Thymus (tissue), 14 donors: Measurements from ENCODE around the gene IZUMO1. TPM values are rescaled to one million over a fixed set of nuclear protein-coding genes. Genes with fewer than 3 reads are reported as not detected.
A peak's percentile ranks its signal among the peaks of the same experiment; 100 is the strongest.
"Not testable (repeated sequence)": the region's sequence is repeated elsewhere in the genome, so short reads cannot be mapped to it uniquely, and the experiment has no call there.

Source experiments
- DNase-seq, 9 donors: peaks; one replicate each; pipeline ENCODE4 v3.0.0-alpha.2; 2013; ENCODE audit warnings: low spot score in 9 of 9, low read depth in 6 of 9, missing footprints in 1 of 9
- H3K27ac ChIP-seq, 2 donors: one replicate each; pipeline ENCODE4 v1.5.1; 2013; ENCODE audit warnings: control low read depth in 1 of 2, low read depth in 1 of 2, low read length in 1 of 2, mild to moderate bottlenecking in 1 of 2, moderate library complexity in 1 of 2
- H3K27me3 ChIP-seq, 2 donors: one replicate each; pipeline ENCODE4 v1.5.1; 2013; ENCODE audit warnings: low read length in 1 of 2; ENCODE audit not compliant: control insufficient read depth in 2 of 2, insufficient read depth in 1 of 2
- H3K36me3 ChIP-seq, 2 donors: one replicate each; pipeline ENCODE4 v1.5.1; 2013; ENCODE audit warnings: low read length in 1 of 2, mild to moderate bottlenecking in 1 of 2, moderate library complexity in 1 of 2; ENCODE audit not compliant: control insufficient read depth in 2 of 2, insufficient read depth in 2 of 2
- H3K4me1 ChIP-seq, 2 donors: one replicate each; pipeline ENCODE4 v1.5.1; 2013; ENCODE audit warnings: low read length in 2 of 2; ENCODE audit not compliant: control insufficient read depth in 2 of 2, insufficient read depth in 2 of 2
- H3K4me3 ChIP-seq, 2 donors: one replicate each; pipeline ENCODE4 v1.5.1; 2013; ENCODE audit warnings: low read length in 2 of 2, control low read depth in 1 of 2, mild to moderate bottlenecking in 1 of 2
- H3K9me3 ChIP-seq, 2 donors: one replicate each; pipeline ENCODE4 v1.5.1; 2013; ENCODE audit warnings: low read length in 1 of 2, mild to moderate bottlenecking in 1 of 2; ENCODE audit not compliant: control insufficient read depth in 2 of 2, insufficient read depth in 1 of 2
- WGBS: extraction: QIAGEN DNeasy Blood & Tissue Kit; methylation state at CpG from one replicate; pipeline ENCODE4 v1.1.7; 2013; 5-methylcytosine and 5-hydroxymethylcytosine counted together
- long read RNA-seq, 10 donors: transcript quantifications; one replicate each; lab custom pipeline, GENCODE V29; 2026
- polyA plus RNA-seq: library from polyadenylated mRNA; stranded (reverse); fragments of 200-250 nt; gene quantifications from one replicate; pipeline ENCODE4 v1.2.3, GENCODE V29; 2013
- total RNA-seq: library from RNA; stranded (reverse); fragments of 120-200 nt; gene quantifications from one replicate; pipeline ENCODE4 v1.2.4, GENCODE V29; 2013
- donor health status: healthy.

The IZUMO1 gene
- total RNA-seq, result 0.05 TPM
- 0.18 TPM for polyA plus RNA-seq
- long read RNA-seq, donor 1, result 0 reads
- long read RNA-seq, donor 2, result 0 reads
- long read RNA-seq, donor 3, result 0 reads
- long read RNA-seq, donor 4, result 0 reads
- long read RNA-seq, donor 5, result 0 reads
- long read RNA-seq, donor 6, result 0 reads
- long read RNA-seq, donor 7, result 0 reads
- long read RNA-seq, donor 8, result 0 reads
- long read RNA-seq, donor 9, result 0 reads
- long read RNA-seq, donor 10, result 0 reads

DNA sequence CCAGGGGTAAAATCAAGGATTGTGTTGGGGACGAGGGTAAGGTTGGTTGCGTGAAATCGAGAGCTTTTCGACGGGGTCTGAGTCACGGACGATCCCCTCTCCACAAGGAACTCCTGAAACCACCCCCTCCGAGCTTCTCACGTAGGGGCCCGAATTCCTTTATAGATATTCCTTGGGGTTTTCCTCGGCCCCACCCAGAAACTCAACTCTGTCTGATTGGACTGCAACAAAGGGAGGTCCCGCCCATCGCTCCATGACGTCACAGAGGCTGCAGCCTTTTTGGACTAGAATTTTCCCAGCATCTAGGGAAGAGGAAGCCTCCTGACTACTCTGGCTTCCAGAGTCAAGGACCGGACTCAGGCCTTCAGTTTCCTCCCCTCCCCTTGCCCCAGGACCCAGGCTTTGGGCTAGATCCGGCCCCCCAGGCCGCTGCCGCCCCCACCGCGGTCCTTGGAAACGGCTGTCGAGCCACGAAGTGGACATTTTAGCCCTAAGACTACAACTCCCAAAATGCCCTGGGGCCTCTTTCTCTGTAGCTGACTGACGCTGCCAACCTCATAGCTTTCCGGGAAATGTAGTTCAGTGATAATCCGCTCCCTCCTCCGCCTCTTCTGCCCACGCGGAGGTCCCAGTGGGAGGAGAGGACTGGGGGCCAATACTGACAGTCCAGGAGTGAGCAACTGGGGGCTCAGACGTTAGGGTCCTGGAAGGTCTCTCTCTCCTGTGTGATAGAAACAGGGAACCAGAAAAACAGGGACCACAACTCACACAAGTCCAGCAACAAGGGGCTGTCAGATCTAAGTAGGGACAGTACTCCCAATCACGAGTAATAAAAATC lies at the start of gene IZUMO1:
IZUMO1 (minus strand) TSS at position 172 of the 838 bp plus-strand sequence. CDS start 1,050 bp downstream, outside the sequence.
- WGBS, result 14% methylated on average over 31 of the region's 31 CpGs
- DNase-seq, result peak in 3 of 9 donors; percentile 40 to 70 (median 50)
- peaks cover 0 to 20% of the 10 kb centered on the region in 2 donors for H3K9me3 ChIP-seq
- peaks cover 23 to 86% of the 10 kb centered on the region in 2 donors for H3K27me3 ChIP-seq
- H3K4me3 ChIP-seq, result peak within 1 kb of the TSS in 1 of 2 donors; percentile 6
- H3K36me3 ChIP-seq, result no peaks in the 10 kb centered on the region
- peaks cover under 1 to 17% of the 10 kb centered on the region in 2 donors for H3K4me1 ChIP-seq
- peak within 1 kb of the TSS in 1 of 2 donors; percentile 61 for H3K27ac ChIP-seq

DNA sequence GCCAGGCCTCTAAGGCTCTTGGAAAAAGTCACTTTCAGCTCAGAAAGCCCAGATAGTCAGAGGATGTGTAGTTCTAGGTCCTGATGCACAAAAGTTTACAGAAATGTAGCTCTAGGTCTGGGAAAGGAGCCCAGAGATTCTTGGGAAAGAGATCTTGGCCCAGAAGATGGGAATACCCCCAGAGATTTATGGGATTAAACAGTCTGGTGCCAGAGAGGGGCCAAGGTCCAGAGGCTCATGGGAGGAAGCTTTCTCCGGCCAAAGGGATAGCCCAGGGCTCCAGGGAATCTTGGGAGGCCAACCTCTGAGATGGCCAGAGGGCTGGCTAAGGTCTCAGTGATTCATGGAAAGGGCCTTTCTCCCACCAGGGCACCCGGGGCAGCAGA lies 49.0 kb upstream of the IZUMO1 start:
- Histone ChIP-seq H3K27me3 (no peaks in the 10 kb centered on the region), H3K4me1 (peaks cover 0 to 10% of the 10 kb centered on the region in 2 donors), H3K4me3 (no peak overlapping the region), H3K27ac (peak overlapping the region; percentile 36 to 64), H3K9me3 (no peaks in the 10 kb centered on the region), H3K36me3 (peaks cover 0 to 10% of the 10 kb centered on the region in 2 donors)
- 96% methylated on average over 2 of the region's 2 CpGs for WGBS
- DNase-seq, result no peak

DNA sequence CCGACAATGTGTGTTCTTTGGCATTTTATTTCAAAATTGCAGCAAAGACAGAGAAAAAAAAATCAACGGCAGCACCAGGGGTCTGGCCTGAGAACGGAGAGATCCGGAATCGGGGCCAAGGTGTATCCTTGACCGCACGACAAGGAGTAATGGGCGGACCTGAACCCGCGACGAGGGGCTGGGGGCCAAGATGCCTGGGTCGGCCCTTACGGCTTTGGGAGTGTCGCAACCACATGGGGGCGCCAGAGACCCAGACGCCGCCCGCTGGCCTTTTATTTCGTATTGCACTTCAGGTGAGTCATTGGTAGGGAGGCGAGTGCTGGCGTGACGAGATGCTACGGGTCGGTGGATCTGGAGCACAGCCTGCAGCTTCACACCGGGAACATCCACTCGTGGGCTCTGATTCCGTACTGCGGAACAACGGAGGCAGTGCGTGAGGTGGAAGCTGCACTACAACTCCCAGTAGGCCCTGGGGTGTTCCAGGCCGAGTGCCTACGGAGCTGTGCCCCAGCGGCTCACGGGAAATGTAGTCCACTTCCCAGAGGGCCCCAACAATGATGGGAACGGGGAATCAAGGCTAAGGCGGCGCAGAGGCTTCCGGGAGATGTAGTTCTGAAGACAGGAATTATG lies 48.5 kb upstream of the IZUMO1 start:
- Histone ChIP-seq H3K9me3 (no peaks in the 10 kb centered on the region), H3K27me3 (no peaks in the 10 kb centered on the region), H3K36me3 (peaks cover 0 to 10% of the 10 kb centered on the region in 2 donors), H3K27ac (peak overlapping the region; percentile 53 to 64), H3K4me1 (peaks cover 0 to 10% of the 10 kb centered on the region in 2 donors), H3K4me3 (peak overlapping the region; percentile 58 to 62)
- WGBS, result 4% methylated on average over 38 of the region's 38 CpGs
- DNase-seq, result peak; percentile 83 to 94 (median 88)

DNA sequence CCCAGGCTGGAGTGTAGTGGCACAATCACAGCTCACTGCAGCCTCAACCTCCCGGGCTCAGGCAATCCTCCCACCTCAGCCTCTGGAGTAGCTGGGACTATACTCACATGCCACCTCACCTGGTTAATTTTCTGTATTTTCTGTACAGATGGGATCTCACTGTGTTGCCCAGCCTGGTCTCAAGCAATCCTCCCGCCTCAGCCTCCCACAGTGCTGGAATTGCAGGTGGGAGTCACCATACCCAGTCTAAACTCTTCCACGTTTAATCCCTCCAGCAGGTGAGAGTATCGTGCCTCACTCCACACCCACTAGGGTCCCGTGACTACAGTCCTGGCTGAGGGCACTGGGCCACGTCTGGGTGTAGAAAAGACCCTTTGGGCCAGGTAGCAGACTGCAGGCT lies 47.6 kb upstream of the IZUMO1 start:
- Histone ChIP-seq H3K4me3 (no peak overlapping the region), H3K36me3 (peaks cover 0 to 5% of the 10 kb centered on the region in 2 donors), H3K27ac (no peak overlapping the region), H3K27me3 (no peaks in the 10 kb centered on the region), H3K9me3 (no peaks in the 10 kb centered on the region), H3K4me1 (peaks cover 0 to 10% of the 10 kb centered on the region in 2 donors)
- 95% methylated on average over 6 of the region's 6 CpGs for WGBS
- no peak for DNase-seq

DNA sequence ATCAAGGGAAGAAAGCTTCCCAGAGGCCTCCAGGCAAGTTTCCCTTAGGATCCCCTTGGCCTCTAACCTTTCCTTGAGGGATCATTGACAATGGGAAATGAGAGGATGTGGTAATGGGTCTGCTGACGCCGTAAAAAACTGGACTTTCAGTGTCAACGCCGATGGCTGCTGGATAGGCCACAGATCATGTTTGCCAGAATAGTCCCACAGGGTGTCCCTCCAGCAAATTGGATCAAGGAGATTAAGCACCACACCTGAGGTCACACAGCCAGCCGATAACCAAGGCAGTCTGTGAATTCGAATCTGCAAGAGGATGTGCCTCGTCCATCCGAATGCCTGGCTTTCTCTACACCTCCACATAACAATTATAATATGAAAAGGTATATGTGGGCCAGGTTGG lies 46.6 kb upstream of the IZUMO1 start:
- no peaks in the 10 kb centered on the region for H3K9me3 ChIP-seq
- no peak for DNase-seq
- no peaks in the 10 kb centered on the region for H3K27me3 ChIP-seq
- H3K4me3 ChIP-seq, result no peak overlapping the region
- no peaks in the 10 kb centered on the region for H3K36me3 ChIP-seq
- WGBS, result 80% methylated on average over 8 of the region's 8 CpGs
- H3K4me1 ChIP-seq, result peaks cover 0 to 10% of the 10 kb centered on the region in 2 donors
- H3K27ac ChIP-seq, result no peak overlapping the region

DNA sequence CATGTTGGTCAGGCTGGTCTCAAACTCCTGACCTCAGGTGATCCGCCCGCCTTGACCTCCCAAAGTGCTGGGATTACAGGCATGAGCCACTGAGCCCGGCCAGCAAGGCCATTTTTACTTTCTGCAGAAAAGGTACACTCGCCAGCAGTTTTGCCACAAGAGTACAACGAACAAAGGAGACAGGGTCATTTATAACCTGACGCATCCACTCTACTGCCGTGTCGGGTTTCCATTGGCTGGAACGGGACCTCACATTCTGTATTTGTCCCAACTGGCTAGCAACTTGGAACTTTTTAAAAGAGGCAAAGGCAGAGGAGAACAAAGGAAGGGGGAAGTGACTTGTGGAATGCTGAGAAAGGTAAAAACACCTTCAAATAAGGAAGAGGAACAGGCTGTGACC lies 40.6 kb upstream of the IZUMO1 start:
- H3K4me3 ChIP-seq, H3K4me1 ChIP-seq, H3K27ac ChIP-seq, H3K36me3 ChIP-seq, DNase-seq, H3K27me3 ChIP-seq, H3K9me3 ChIP-seq: not testable (repeated sequence)
- 97% methylated on average over 9 of the region's 9 CpGs for whole genome bisulfite sequencing

DNA sequence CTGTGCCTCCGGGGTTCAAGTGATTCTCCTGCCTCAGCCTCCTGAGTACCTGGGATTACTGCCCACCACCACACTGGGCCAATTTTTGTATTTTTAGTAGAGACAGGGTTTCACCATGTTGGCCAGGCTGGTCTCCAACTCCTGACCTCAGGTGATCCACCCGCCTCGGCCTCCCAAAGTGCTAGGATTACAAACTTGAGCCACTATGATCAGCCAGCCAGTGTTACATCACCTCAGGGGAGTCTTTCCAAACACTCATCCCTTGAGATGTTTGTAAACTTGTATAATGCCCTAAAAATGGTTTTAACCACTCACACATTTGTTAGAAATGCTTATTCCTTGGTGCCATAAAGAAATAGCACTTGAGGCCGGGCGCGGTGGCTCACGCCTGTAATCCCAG lies 39.7 kb upstream of the IZUMO1 start:
- WGBS, result 97% methylated on average over 7 of the region's 7 CpGs
- H3K9me3 ChIP-seq, H3K4me1 ChIP-seq, H3K27ac ChIP-seq, H3K4me3 ChIP-seq, DNase-seq, H3K36me3 ChIP-seq: not testable (repeated sequence)
- peaks cover 0 to 13% of the 10 kb centered on the region in 2 donors for H3K27me3 ChIP-seq

DNA sequence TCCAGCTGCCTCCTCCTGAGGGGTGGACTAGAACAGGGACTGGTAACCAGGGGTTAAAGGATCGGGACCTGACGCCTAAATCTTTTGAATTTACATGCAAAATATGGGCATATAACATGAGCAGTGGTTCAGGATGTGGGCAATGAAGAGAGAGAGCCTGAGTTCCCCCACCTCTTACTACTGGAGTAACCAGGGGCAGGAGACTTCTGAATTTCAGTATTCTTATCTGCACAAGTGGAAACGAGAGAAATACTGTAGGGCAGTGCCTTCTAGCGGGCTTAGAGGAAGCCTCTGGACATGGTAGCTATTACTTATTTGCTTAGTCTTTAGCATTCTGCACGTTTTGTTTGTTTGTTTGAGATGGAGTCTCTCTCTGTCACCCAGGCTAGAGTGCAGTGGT lies 37.8 kb upstream of the IZUMO1 start:
- WGBS, result 77% methylated on average over 5 of the region's 5 CpGs
- Histone ChIP-seq H3K4me1 (peaks cover 0 to 6% of the 10 kb centered on the region in 2 donors), H3K36me3 (no peaks in the 10 kb centered on the region), H3K27ac (no peak overlapping the region), H3K4me3 (no peak overlapping the region), H3K9me3 (no peaks in the 10 kb centered on the region), H3K27me3 (peaks cover 0 to 14% of the 10 kb centered on the region in 2 donors)
- no peak for DNase-seq
